Body of pancreas (tissue), 4 donors: Measurements from ENCODE around the gene PITPNC1.

Source experiments
- POLR2A ChIP-seq, 3 donors: fragments of 450-650 bp; IDR thresholded peaks; one replicate each; pipeline ENCODE4 v1.6.1; 2016; ENCODE audit warnings: antibody characterized with exemption in 3 of 3, mild to moderate bottlenecking in 2 of 3
- TF ChIP-seq, protein P1 (sequence below), 7 experiments: fragments of 450-650 bp in 4 of 7; fragments of 200-600 bp in 3 of 7; sonication (generic) in 3 of 7; IDR thresholded peaks; one replicate each; pipeline ENCODE4 v1.5.1; 2016 to 2019; ENCODE audit warnings: antibody characterized with exemption in 7 of 7

DNA sequence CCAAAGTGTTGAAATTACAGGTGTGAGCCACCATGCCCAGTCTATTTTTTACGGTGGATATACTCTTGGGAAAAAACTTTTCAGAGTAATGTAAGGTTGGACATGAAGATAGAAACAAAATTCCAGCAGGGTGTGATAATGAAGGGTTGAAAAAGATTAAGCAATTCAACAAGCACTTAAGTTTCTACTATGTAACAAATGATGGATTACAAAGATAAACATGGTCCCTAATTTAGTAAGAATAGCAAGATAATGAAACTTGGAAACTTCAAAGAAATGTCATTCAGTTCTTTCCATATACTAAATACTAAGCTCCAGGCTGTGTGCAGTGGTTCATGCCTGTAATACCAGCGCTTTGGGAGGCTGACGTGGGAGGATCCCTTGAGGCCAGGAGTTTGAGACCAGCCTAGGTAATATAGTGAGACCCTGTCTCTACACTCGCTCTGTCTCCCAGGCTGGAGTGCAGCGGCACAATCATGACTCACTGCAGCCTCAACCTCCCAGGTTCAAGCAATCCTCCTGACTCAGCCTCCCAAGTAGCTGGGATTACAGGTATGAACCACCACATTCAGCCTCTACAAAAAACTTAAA is 41.7 kb upstream of the PITPNC1 start:
- TF ChIP-seq, protein P1, sequence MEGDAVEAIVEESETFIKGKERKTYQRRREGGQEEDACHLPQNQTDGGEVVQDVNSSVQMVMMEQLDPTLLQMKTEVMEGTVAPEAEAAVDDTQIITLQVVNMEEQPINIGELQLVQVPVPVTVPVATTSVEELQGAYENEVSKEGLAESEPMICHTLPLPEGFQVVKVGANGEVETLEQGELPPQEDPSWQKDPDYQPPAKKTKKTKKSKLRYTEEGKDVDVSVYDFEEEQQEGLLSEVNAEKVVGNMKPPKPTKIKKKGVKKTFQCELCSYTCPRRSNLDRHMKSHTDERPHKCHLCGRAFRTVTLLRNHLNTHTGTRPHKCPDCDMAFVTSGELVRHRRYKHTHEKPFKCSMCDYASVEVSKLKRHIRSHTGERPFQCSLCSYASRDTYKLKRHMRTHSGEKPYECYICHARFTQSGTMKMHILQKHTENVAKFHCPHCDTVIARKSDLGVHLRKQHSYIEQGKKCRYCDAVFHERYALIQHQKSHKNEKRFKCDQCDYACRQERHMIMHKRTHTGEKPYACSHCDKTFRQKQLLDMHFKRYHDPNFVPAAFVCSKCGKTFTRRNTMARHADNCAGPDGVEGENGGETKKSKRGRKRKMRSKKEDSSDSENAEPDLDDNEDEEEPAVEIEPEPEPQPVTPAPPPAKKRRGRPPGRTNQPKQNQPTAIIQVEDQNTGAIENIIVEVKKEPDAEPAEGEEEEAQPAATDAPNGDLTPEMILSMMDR (IDR thresholded peaks at IDR 0.05) = no peak
- TF ChIP-seq POLR2A (IDR thresholded peaks at IDR 0.05) = no peak
